ENCODE results near the gene RELL1.

The RELL1 gene

GRCh38 chr4:37665333-37666320 lies 20.5 kb downstream of the RELL1 start:
- DNase-seq (ENCODE audit: low spot score) = no peak

- no peak for DNase-seq (ENCODE audit: low spot score)
Measured at GRCh38 chr4:37664696-37665095, 21.5 kb downstream of the RELL1 start.

DNA sequence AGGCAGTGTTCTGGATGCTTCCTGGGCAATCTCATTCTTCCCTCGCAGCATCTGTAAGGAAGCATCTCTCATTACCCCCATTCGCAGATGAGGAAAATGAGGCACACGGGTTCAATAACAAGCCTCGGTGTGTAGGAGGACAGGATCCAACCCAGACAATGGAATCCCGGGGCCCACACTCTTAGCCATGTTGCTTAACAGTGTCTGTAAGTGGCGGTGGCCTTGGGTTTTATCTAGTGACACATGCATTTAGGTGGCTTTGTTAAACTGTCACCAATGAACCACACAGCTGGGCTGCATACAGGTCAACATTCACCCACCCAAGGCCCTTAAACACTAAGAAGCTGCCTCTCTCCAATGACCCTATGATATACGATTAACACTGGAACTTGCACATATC lies 22.6 kb downstream of the RELL1 start:
- DNase-seq (ENCODE audit: low spot score) = no peak

DNA sequence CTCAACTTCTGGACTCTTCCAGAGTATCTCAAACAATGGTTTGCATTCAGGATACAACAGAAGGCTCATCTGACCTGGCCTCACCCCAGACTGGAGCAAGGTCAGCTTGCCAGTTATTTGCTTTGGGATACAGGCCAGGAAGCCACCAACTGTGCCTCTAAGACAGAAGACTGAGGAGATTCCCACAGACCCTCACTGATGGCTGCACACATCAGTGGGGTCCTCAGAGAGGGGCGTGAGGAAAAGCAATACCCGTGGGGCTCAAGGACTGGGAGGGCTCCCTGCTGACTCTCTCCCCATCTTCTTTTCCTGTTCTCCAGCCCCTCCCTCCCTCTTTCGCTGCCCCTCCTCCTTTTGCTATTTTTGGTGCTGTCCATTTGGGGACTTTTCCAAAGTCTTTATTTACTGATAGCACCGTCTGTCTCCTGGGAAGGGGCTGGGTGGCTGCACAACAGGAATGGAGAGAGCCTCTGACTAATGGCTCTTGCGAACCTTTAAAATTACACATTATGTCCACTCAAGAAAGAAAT lies 23.2 kb downstream of the RELL1 start:
- DNase-seq (ENCODE audit: low spot score) = no peak

GRCh38 chr4:37662251-37662650 lies 23.9 kb downstream of the RELL1 start:
- DNase-seq (ENCODE audit: low spot score) = no peak

GRCh38 chr4:37661772-37662171 lies 24.4 kb downstream of the RELL1 start:
- DNase-seq (ENCODE audit: low spot score) = no peak

DNA sequence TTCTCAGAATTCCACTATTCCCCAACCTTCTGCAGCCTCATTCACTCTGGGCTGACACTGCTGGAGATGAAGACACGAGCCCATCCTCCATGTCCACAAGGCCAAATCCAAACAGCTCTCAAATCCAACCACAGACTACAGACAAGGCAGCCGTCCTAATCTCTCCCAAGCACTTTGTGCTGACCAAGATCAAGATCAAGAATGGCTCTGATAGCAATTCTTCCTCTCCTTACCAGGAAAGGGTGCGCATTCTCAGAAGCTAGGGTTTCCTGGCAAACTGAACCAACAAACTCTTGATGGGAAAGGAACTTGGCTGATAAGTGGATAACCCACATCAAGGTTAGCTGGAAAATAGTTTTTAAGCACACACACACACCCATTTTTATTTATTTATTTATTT lies 26.5 kb downstream of the RELL1 start:
- DNase-seq (ENCODE audit: low spot score) = no peak

- DNase-seq (ENCODE audit: low spot score) = no peak
Measured at GRCh38 chr4:37656649-37657048, 29.5 kb downstream of the RELL1 start.

- no peak for DNase-seq (ENCODE audit: low spot score)
Measured at GRCh38 chr4:37653601-37654000, 32.6 kb downstream of the RELL1 start.

GRCh38 chr4:37652747-37653527 lies 33.2 kb downstream of the RELL1 start:
- DNase-seq (ENCODE audit: low spot score) = no peak

DNA sequence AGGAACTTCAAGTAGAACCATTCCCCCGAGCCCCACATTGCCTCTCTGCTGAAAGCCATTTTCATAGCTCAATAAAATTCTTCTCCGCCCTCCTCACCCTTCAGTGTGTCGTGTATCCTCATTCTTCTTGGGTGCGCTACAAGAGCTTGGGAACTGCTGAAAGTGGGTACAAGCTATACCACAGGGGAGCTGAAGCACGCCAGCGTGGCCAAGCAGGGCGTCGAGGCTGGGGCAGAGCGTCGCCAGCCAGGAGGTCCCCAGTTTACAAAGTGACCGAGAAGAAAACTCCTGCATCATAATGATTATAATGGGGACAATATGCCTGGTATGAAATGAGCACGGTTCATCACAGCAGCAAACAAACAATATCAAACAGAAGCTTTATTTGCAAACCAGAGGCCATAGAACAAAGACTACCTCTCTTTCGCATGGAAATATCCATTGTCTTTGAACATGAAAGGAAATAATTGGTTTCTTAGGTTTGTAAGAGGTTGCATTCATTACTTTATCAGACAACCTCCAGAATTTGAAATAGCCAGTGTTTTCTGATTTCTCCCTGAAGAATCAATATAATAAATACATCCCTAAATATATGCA lies 34.3 kb downstream of the RELL1 start:
- no peak for DNase-seq (ENCODE audit: low spot score)

DNA sequence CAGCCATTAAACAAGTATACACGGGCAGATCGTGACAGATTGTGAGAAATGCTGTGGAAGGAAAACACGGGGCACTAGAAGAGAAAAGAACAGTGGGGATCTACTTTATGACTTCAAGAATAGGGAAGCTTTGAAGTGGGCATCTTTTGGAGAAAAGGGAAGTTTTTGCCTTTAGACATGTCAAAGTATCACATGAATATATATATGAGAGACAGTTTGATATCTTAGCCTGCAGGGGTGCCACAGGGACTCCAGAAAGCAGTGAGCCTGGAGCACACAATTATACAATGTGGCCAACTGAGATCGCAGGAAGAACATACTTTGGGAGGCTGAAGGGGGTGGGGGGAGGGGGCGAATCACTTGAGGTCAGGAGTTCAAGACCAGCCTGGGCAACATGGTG lies 35.7 kb downstream of the RELL1 start:
- DNase-seq (ENCODE audit: low spot score) = no peak

DNA sequence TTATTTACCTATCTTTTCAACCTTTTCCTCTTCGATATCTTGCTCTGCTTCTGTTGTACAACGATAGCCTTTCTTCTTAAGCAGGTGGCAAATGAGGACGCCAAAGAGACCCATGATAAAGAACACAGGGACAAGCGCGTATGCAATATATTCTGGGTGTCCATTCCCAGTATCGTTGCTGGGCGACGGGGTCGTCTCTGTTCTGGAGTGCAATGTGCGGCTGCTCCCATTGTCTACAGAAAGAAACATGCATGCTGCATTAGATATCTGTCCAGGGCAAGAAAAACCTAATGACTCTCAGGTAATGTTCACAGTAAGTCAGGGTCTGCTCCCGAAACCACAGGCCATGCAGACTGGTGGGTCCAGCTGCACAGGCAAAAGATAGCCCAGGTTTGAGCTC lies 36.9 kb downstream of the RELL1 start:
- no peak for DNase-seq (ENCODE audit: low spot score)

DNA sequence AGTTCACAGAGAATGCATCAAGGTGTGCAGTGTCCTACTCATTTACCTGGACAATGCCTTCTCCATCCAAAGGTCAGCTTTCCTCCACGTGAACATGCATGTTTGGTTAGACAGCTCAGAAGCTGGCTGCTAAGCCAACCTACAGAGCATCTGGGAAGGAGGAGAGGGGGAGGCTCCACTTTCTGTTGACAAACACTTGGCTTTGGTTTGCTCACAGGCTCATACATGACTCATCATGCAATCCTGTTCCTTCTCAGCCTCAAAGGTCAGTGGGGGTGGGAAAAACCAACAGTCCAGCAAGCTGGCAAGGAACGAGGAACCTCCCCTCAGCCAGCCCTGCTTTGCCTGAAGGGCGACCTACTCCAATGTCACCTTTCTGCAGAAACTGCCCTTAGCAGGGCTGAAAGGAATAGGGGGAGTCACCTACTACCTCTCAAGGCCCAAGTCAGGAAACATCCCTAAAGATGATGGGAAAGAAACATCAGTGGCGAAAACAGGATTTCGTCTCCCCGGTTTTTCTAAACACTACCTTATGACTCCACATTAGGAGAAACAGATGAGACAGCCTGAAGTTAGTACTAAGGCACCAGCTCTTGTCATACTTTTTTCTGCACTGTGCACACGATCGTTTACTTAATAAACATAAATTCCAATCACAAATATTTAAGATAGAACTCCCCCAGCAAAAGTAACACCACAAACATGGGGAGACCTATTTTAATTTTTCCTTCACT lies 37.9 kb downstream of the RELL1 start:
- no peak for DNase-seq (ENCODE audit: low spot score)

GRCh38 chr4:37646247-37646646 lies 39.9 kb downstream of the RELL1 start:
- DNase-seq (ENCODE audit: low spot score) = no peak

DNA sequence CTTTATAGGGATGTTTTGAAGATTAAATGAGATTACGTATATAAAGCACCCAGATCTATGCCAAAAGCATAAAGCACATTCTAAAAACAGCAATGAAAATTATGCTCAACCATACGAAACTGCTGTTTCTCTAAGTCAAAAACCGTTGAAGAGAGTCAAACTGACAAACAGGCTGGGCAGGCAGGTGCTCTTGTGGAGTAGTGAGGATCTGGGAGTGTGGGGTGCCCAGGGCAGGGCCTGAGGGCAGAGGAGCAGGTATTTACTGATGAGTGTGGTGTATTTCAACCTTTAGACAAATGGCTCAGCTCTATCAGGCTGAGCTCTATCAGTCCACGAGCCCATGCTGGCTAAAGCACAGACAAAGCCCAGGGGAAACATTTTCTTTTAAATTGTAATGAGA lies 40.4 kb downstream of the RELL1 start:
- DNase-seq (ENCODE audit: low spot score) = no peak

DNA sequence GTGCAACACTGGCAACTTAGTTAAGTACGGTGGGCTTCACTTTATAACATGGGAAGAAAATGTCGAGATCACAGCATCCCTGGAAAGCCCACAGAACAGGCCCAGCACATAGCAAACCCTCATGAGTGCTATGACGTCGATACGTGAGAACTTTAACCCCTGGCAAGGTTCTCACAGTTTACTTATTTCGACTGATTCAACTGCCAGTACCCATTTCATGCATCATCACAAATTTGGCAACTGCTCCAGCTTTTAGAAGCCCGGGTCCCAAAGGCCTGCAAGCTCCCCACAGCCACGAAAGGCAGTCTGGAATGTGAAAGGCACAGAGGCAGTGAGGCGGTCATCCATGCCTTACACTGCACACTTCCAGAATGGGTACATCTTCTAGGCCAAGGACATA lies 41.2 kb downstream of the RELL1 start:
- no peak for DNase-seq (ENCODE audit: low spot score)

GRCh38 chr4:37641886-37642849 lies 44.0 kb downstream of the RELL1 start:
- no peak for DNase-seq (ENCODE audit: low spot score)

DNA sequence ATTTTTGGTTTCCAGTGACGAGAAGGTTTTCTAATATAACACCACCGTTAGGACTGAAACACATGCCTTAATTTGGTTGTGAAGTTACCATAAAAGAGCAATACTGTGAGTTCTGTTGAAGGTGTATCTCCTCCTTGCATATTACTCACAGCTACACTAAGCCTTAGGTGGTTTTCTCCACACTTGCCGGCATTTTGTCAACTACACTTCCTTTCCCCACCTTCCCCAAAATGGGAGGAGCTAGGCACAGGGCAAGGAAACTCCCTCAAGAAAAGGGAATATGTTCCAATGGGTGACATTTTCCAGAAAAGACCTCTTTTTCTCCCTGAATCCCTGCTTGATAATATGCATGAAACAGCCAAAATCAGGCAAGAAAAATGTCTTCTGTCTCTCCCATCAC lies 44.8 kb downstream of the RELL1 start:
- DNase-seq (ENCODE audit: low spot score) = no peak

DNA sequence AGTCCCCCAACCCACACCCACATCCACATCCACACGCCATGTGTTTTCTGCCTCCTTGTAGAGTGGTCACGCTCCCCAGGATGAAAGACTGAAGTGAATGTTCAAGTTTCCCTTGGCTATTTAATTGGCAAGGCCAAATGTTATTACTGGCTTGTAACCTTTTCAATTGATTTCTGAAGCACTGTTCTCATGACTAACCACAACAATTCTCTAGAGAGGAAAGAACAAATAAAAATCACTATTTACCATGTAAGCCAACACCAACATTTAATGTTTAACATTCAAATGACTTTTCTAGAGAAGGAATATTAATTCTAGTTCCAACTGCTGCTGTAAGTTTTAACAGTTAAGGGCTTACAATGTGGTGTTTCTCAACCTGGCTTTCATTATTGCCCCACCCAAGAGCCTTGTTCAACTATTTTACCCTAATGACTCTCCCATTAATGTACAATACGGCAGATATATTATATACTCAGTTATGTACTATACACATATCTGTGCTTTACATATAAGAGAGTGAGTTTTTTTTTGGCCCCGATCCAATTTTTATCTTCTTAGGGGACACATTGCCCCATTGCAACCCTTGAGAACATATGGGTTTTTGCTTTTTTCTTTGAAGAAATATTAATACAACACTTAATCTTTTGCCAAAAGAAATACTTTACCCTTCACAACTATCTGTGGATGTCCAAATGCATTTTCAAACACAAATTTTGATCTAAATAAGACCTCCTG lies 46.5 kb downstream of the RELL1 start:
- DNase-seq (ENCODE audit: low spot score) = no peak
